DMS79 treated with DMSO at 0.1 percent for 48 hours (cell line): ENCODE data around the gene CFAP74.

Experiments
- DNase-seq: peaks from one replicate; lab custom pipeline; 2025; lab: John Stamatoyannopoulos, UW

Gene CFAP74

DNA sequence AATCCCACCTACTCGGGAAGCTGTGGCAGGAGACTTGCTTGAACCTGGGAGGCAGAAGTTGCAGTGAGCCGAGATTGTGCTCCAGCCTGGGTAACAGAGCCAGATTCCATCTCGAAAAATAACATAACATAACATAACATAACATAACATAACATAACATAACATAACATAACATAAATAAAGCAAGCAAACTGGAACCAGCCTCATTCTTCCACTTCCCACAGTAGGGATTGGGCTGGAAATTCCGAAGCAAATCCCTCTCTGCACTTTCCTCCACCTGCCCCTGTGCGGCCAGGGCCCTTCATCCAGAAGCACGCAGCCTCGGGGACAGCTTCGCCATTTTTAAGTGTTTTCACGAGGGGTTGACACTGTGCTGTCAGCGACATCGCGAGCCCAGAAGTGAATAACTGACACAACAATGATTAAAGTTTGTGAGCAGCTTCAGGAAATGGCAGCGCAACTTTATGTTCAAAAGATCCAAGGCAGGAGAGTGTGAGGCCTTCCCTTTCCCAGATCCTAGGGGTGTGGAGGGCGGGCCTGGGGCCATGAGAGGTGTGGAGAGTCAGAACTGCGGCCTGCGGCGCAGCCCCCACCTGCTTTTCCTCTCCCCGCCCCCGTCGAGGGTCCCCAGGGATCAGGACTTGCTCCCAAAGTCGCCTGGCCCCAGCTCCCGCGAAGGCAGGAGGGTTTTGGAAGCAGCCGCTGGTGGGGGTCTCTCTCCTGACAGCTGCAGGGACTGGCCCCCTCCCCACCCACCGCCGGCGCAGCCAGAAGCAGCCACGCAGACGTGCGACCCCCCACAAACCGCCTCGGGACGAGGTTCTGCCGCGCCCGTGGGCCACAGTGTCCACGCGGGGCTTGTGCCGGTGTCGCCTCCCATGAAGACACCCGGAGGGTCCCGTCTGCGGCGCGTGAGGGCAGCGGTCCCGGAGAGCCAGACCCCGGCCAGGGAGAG lies 14.9 kb upstream of the CFAP74 start:
- no peak for DNase-seq

GRCh38 chr1:2016123-2016522 lies 12.5 kb upstream of the CFAP74 start:
- DNase-seq = no peak

DNA sequence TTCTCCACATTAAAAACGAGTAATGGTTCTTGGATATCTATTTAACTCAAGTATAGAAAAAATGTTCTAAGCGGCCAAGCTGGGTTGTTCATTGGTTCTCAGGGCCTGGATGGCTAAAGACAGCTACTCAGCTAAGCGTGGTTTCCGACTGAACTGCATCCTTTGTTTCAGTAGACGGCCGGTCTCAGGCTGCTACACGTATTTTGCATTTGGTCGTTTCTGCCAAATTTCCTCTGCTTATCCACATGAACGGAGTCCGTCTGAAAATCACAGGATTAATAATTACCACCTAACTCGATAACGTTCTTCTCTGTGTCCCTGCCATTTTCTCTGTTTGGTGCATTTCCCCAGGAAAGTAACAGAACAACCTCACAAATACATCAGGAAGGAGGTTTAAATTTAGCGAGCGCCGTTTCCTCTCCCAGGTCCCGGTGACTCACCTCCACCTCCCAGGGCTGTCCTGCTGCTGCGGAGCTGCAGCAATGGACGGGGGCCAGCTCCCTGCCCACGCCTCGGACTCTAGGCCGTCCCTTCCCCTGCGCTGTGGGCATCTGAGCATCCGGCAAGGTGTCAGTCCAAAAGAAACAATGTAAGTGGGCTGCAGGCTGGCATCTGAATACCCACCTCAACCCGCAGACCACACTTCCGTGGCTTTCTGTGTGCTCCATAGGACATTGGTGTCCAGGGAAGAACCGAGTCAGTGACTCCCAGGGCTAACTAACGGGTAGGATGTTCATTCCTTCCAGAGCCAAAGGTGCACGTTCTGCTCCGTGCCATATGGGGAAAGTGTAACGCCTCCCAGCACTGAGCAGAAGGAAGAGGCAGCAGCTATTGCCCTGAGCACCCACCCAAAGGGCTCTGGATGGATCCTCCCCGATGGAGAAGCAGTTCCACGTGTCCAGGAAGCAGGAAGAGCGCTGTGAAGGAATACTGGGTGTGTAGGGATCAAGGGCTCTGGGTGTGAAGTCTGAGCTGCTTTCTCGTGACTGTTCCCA lies 11.5 kb upstream of the CFAP74 start:
- DNase-seq = no peak

DNA sequence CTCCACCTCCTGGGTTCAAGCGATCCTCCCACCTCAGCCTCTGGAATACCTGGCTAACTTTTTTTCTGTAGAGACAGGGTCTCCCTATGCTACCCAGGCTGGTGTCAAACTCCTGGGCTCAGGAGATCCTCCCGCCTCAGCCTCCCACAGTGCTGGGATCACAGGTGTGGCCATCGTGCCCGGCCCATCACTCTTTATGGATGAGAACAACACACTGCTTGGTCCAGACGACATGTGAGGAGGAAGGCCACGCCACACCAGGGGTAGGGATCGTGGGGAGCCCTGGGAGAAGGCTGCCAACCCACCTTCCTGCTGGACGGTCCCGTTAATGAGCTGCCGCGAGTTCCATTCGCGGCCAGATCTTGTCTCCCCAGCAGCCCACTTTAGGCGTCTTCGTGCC lies 10.6 kb upstream of the CFAP74 start:
- no peak for DNase-seq

- DNase-seq = peak; percentile 37
Measured at GRCh38 chr1:2009101-2010053, 5.8 kb upstream of the CFAP74 start.

GRCh38 chr1:2004856-2005255 lies 1.3 kb upstream of the CFAP74 start:
- DNase-seq = no peak

GRCh38 chr1:2001773-2002411 lies 1.7 kb downstream of the CFAP74 start:
- no peak for DNase-seq

DNA sequence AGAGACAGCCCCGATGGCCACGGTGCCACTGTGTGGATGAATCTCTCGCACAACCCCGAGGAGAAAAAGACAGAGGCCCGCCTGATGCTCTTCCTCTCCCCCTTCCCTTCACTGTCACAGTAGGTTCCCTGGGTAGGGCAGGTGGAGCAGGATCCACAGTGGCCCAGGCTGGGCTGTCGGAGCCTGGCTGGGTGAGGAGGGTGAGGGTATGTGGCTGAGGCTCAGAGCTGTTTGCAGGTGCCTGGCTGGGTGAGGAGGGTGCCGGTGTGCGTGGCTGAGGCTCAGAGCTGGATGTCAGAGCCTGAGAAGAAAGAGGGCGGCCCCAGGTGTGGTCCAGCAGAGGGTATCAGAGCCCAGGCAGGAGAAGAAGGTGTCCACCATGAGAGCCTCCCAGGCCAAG lies 2.7 kb downstream of the CFAP74 start:
- no peak for DNase-seq

- no peak for DNase-seq
Measured at GRCh38 chr1:2000432-2000831, 3.2 kb downstream of the CFAP74 start.

DNA sequence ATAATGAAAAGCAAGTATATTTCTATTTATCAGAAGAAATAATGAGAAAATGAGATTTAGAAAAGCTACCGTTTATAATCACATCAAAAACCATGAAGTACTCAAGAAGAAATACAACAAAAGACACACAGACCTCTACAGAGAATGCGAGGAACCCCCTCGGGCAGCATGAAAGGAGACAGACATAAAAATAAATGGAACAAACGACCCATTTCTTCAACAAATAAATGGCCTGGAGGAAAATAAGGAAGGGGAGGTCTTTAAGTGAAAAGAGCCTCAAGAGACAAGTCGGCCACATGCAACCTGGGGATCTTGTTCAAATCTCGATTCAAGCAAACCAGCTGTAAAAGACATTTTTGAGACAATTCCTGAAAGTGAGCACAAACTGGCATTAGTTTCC lies 6.0 kb downstream of the CFAP74 start:
- DNase-seq = no peak

- DNase-seq = no peak
Measured at GRCh38 chr1:1996207-1996651, 7.4 kb downstream of the CFAP74 start.

DNA sequence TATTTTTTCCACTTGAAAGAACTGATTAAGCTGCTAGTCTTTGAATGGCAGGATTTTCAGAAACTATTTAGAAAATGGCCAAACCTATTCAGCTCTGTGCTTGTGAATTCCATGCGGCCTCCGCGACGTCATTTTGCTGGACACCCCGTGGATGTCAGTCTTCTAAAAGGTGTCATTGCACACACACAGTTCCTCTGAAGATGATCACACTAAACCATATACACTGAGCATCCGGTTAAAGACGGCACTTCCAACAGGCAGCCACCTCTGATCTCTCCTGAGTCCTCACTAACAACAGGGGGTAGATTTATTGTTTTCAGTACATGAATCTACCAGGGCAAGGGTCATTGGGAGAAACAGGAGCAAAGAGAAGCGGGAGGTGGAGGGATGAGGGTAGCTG lies 9.1 kb downstream of the CFAP74 start:
- no peak for DNase-seq

GRCh38 chr1:1990222-1990621 lies 13.4 kb downstream of the CFAP74 start:
- DNase-seq = no peak

GRCh38 chr1:1989789-1990188 lies 13.8 kb downstream of the CFAP74 start:
- DNase-seq = no peak

DNA sequence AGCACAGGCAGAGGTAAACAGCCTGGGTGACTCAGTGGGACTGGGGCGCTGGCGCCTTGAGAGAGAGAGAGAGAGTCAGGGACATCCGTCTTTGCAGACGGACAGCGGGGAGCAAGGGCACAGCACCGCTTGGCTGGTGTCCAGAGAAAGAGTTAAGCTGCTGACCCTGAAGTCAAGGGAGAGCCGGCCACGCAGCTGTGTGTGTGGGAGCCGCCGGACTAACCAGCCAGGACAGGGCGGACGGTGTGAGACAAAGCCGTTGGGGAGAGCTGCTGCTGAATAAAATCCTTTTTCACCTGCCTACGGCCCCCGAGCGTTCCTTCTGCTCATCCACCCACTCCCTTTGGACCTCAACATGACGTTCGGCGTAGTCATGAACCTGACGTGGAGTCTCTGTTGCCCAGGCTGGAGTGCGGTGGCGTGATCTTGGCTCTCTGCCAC lies 14.5 kb downstream of the CFAP74 start:
- DNase-seq = no peak

DNA sequence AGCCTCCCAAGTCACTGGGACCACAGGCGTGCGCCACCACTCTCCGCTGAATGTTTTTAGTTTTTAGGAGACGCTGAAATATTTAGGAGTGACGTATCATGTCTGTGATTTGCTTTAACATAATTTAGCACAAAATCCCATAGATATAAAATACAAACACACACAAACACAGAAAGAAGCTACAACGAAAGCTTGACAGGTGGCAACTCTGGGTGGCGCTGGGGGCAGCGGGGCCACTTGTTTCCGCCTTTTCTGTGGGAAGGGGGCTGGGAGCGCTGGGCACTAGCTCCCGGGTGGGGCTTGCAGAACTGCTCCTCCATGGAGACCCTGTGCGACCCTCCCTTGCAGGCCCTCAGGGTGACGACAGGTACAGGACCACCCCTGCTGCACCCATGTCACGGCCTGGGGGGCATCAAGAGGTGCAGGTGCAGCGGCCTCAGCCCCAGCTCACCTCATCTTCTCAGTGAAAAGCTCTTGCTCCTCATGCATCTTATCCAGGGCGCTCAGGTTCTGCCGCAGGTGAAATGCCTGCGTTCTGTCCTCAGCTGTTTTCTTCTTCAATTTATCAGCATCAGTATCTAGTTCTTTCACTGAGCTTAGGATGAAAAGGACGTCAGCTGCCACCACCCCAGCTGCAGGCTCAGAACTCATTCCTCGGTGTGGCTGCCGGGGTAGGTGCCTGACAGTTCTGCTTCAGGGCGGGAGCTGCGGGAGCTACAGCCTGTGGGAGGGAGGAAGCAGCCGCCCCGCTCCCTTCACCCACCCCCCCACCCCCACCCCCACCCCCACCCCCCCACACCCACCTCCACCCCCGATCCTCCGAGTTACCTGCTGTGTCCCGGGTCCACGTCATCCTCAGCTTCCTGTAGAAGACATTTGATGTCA lies 15.3 kb downstream of the CFAP74 start:
- DNase-seq = no peak

- no peak for DNase-seq
Measured at GRCh38 chr1:1987142-1987510, 16.5 kb downstream of the CFAP74 start.

GRCh38 chr1:1986451-1987141 lies 17.0 kb downstream of the CFAP74 start:
- no peak for DNase-seq

DNA sequence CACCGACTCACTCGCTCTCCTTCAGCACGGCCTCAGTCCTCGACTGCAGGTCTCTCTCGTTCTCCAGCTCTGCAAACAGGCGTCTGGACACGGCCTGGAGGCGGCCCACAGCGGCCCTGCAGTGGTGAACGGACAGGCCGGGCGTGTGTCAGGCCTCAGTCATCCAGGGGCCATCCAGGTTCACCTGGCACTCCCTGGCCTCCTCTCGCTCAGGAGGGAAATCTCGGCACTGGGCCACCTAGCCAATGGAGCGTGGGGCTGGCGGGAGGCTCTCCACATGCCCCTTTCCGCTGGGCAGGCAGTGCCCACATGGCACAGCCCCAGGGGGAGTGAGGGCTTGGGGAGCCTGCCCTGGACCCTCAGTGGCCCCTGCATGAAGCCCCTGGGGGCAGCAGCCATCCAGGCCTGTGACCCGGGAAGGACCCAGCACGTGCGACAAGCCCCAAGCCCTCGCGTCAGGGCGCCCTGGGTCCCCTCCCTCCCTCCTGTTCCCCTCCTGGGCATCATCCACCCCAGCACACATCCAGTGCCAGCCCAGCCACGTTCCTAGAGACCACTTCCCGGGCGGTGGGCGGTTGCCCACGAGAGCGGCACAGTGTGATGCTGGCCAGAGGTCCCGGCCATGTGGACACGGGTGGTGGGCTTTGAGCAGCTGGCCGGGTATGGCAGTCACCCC lies 18.1 kb downstream of the CFAP74 start:
- no peak for DNase-seq
